SU-DHL-6 (cell line): ENCODE measurements around the gene CACNA1C.

ENCODE experiments used
- H2AFZ ChIP-seq: fragments of 200-600 bp; sonication (generic); 2 replicates; pipeline ENCODE4 v1.6.1; 2014; ENCODE audit warnings: low read depth, mild to moderate bottlenecking, moderate library complexity, mixed read lengths, antibody characterized with exemption, low read length; ENCODE audit not compliant: severe bottlenecking
- H3F3A ChIP-seq: fragments of 200-600 bp; shearing (Covaris generic); 2 replicates; pipeline ENCODE4 v1.6.0; 2016; ENCODE audit warnings: antibody characterized with exemption, mild to moderate bottlenecking; ENCODE audit not compliant: insufficient read depth
- H3K27ac ChIP-seq: fragments of 200-600 bp; sonication (generic); 2 replicates; pipeline ENCODE4 v1.5.1; 2016; ENCODE audit warnings: low read depth, mild to moderate bottlenecking, low read length, moderate library complexity, mixed read lengths
- H3K27me3 ChIP-seq: fragments of 200-600 bp; sonication (generic), shearing (Covaris generic); 2 replicates; pipeline ENCODE4 v1.6.0; 2014; ENCODE audit warnings: mild to moderate bottlenecking, low read length
- H3K36me3 ChIP-seq: fragments of 200-600 bp; sonication (generic); 2 replicates; pipeline ENCODE4 v1.6.1; 2014; ENCODE audit warnings: mild to moderate bottlenecking, low read length, mixed read lengths
- H3K4me2 ChIP-seq: fragments of 300-600, 200-600 bp; shearing (Covaris generic), sonication (generic); 2 replicates; pipeline ENCODE4 v1.6.0; 2014; ENCODE audit warnings: low read length, low read depth, mild to moderate bottlenecking; ENCODE audit not compliant: poor library complexity, severe bottlenecking
- H3K4me3 ChIP-seq: fragments of 200-600 bp; sonication (generic); 2 replicates; pipeline ENCODE4 v1.5.1; 2014; ENCODE audit warnings: antibody characterized with exemption, low read length, mild to moderate bottlenecking, mixed read lengths; ENCODE audit not compliant: insufficient read depth, poor library complexity, severe bottlenecking
- H3K79me2 ChIP-seq: fragments of 200-600 bp; sonication (generic); 2 replicates; pipeline ENCODE4 v1.6.1; 2014; ENCODE audit warnings: mild to moderate bottlenecking, low read length, moderate library complexity; ENCODE audit not compliant: insufficient read depth
- H3K9ac ChIP-seq: fragments of 200-600 bp; sonication (generic); 2 replicates; pipeline ENCODE4 v1.7.0; 2014; ENCODE audit warnings: mild to moderate bottlenecking, low read length
- H3K9me2 ChIP-seq: fragments of 200-600 bp; sonication (generic); replicated peaks from 2 replicates; pipeline ENCODE4 v1.6.1; 2014; ENCODE audit warnings: low read length; ENCODE audit not compliant: insufficient read depth
- H3K9me3 ChIP-seq: fragments of 200-600 bp; sonication (generic); 2 replicates; pipeline ENCODE4 v1.6.1; 2014; ENCODE audit warnings: low read length, mixed read lengths; ENCODE audit not compliant: insufficient read depth
- H4K20me1 ChIP-seq: fragments of 200-600 bp; sonication (generic); 2 replicates; pipeline ENCODE4 v1.6.1; 2014; ENCODE audit warnings: low read depth, mild to moderate bottlenecking, antibody characterized with exemption, low read length, moderate library complexity, mixed read lengths
- EZH2phosphoT487 ChIP-seq: fragments of 200-600 bp; sonication (generic), shearing (Covaris generic); conservative IDR thresholded peaks from 2 replicates; pipeline ENCODE4 v1.6.1; 2018; ENCODE audit warnings: mild to moderate bottlenecking, antibody characterized with exemption, low read length, moderate library complexity, mixed read lengths
- TF ChIP-seq, protein P1 (sequence below): fragments of 200-600 bp; sonication (generic); IDR thresholded peaks from one replicate; pipeline ENCODE4 v1.5.1; 2017; ENCODE audit warnings: antibody characterized with exemption, mild to moderate bottlenecking, low read length, moderate library complexity; ENCODE audit not compliant: insufficient read depth, poor library complexity, severe bottlenecking

Gene CACNA1C

GRCh38 chr12:2492236-2492635, 439.4 kb downstream of the CACNA1C start:
- no peaks in the 10 kb centered on the region for H3K9me2 ChIP-seq
- no peaks in the 10 kb centered on the region for H4K20me1 ChIP-seq
- no peak overlapping the region for H3K27ac ChIP-seq
- H3F3A ChIP-seq, result no peaks in the 10 kb centered on the region
- TF ChIP-seq EZH2phosphoT487, result no peak
- TF ChIP-seq, protein P1, sequence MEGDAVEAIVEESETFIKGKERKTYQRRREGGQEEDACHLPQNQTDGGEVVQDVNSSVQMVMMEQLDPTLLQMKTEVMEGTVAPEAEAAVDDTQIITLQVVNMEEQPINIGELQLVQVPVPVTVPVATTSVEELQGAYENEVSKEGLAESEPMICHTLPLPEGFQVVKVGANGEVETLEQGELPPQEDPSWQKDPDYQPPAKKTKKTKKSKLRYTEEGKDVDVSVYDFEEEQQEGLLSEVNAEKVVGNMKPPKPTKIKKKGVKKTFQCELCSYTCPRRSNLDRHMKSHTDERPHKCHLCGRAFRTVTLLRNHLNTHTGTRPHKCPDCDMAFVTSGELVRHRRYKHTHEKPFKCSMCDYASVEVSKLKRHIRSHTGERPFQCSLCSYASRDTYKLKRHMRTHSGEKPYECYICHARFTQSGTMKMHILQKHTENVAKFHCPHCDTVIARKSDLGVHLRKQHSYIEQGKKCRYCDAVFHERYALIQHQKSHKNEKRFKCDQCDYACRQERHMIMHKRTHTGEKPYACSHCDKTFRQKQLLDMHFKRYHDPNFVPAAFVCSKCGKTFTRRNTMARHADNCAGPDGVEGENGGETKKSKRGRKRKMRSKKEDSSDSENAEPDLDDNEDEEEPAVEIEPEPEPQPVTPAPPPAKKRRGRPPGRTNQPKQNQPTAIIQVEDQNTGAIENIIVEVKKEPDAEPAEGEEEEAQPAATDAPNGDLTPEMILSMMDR, result no peak
- no peak overlapping the region for H3K4me3 ChIP-seq
- H3K9me3 ChIP-seq, result no peaks in the 10 kb centered on the region
- no peaks in the 10 kb centered on the region for H3K79me2 ChIP-seq
- no peak overlapping the region for H3K4me2 ChIP-seq
- H3K27me3 ChIP-seq, result 0 out of 2 replicates have a peak, but pooled peaks cover 5% of the 10 kb centered on the region
- no peak overlapping the region for H3K9ac ChIP-seq
- no peaks in the 10 kb centered on the region for H3K36me3 ChIP-seq
- H2AFZ ChIP-seq, result no peak overlapping the region

- no peaks in the 10 kb centered on the region for H3K36me3 ChIP-seq
- H3F3A ChIP-seq, result no peaks in the 10 kb centered on the region
- no peaks in the 10 kb centered on the region for H4K20me1 ChIP-seq
- no peak overlapping the region for H2AFZ ChIP-seq
- no peak overlapping the region for H3K9ac ChIP-seq
- H3K27ac ChIP-seq, result no peak overlapping the region
- no peaks in the 10 kb centered on the region for H3K79me2 ChIP-seq
- no peak overlapping the region for H3K4me2 ChIP-seq
- H3K9me3 ChIP-seq, result no peaks in the 10 kb centered on the region
- no peak overlapping the region for H3K4me3 ChIP-seq
- no peaks in the 10 kb centered on the region for H3K9me2 ChIP-seq
- 0 out of 2 replicates have a peak, but pooled peaks cover 5% of the 10 kb centered on the region for H3K27me3 ChIP-seq
- TF ChIP-seq EZH2phosphoT487, result no peak
- TF ChIP-seq, protein P1, result no peak
Measured at GRCh38 chr12:2493086-2493485, 440.3 kb downstream of the CACNA1C start.

GRCh38 chr12:2494486-2495192, 441.9 kb downstream of the CACNA1C start:
- Histone ChIP-seq H4K20me1 (no peaks in the 10 kb centered on the region), H3K36me3 (no peaks in the 10 kb centered on the region), H3K79me2 (no peaks in the 10 kb centered on the region), H3K27me3 (0 out of 2 replicates have a peak, but pooled peaks cover 2% of the 10 kb centered on the region), H3K9me3 (no peaks in the 10 kb centered on the region), H3F3A (no peaks in the 10 kb centered on the region), H2AFZ (no peak overlapping the region), H3K4me3 (no peak overlapping the region), H3K4me2 (no peak overlapping the region), H3K9me2 (no peaks in the 10 kb centered on the region), H3K9ac (no peak overlapping the region), H3K27ac (no peak overlapping the region)
- TF ChIP-seq EZH2phosphoT487, result no peak
- TF ChIP-seq, protein P1, result no peak
